GM11168 (cell line): Measurements from ENCODE around the gene PTP4A2.

ENCODE experiments used
- in situ Hi-C: fragments of 300-500 bp; cut with MboI; formaldehyde crosslinking; loops from one replicate; pipeline ENCODE4 v1.12.0; 2022; ENCODE audit warnings: low sequenced_read_pairs; ENCODE audit not compliant: unreplicated experiment

PTP4A2 gene

GRCh38 chr1:31867546-31867945 is 70.6 kb downstream of the PTP4A2 start:
- in situ Hi-C loops, result no loop called here

- in situ Hi-C loops, result no loop called here
Observed at GRCh38 chr1:31866450-31867032, 71.6 kb downstream of the PTP4A2 start.

GRCh38 chr1:31865728-31866449 is 72.3 kb downstream of the PTP4A2 start:
- in situ Hi-C loops, result no loop called here

- in situ Hi-C loops, result no loop called here
Observed at GRCh38 chr1:31862071-31862470, 76.1 kb downstream of the PTP4A2 start.

- in situ Hi-C loops, result no loop called here
Observed at GRCh38 chr1:31861346-31861745, 76.8 kb downstream of the PTP4A2 start.

GRCh38 chr1:31860581-31860980 is 77.6 kb downstream of the PTP4A2 start:
- in situ Hi-C loops, result no loop called here

- in situ Hi-C loops, result no loop called here
Observed at GRCh38 chr1:31859719-31860118, 78.4 kb downstream of the PTP4A2 start.

- in situ Hi-C loops, result no loop called here
Observed at GRCh38 chr1:31859044-31859443, 79.1 kb downstream of the PTP4A2 start.

GRCh38 chr1:31857863-31858262 is 80.3 kb downstream of the PTP4A2 start:
- in situ Hi-C loops, result no loop called here
